Measurements from ENCODE around the gene OR4D1.

Gene OR4D1

GRCh38 chr17:58200024-58200633 lies 51.9 kb downstream of the OR4D1 start:
- peak; percentile 57 for DNase-seq (ENCODE audit: insufficient read length)
- no peak for TF ChIP-seq TAF1 (IDR thresholded peaks at IDR 0.05; ENCODE audit: borderline replicate concordance, low read depth, low read length)
- TF ChIP-seq POLR2A (IDR thresholded peaks at IDR 0.05; ENCODE audit: low read depth, low read length), result no peak
- TF ChIP-seq POLR2AphosphoS5 (IDR thresholded peaks at IDR 0.05; ENCODE audit: low read depth, low read length), result no peak
- peak; percentile 82 for FAIRE-seq

- no peak for FAIRE-seq
- no peak for DNase-seq (ENCODE audit: insufficient read length)
- TF ChIP-seq POLR2A (IDR thresholded peaks at IDR 0.05; ENCODE audit: low read depth, low read length) (no peak), TAF1 (IDR thresholded peaks at IDR 0.05; ENCODE audit: borderline replicate concordance, low read depth, low read length) (no peak), POLR2AphosphoS5 (IDR thresholded peaks at IDR 0.05; ENCODE audit: low read depth, low read length) (no peak)
Measured at GRCh38 chr17:58202859-58203258, 54.7 kb downstream of the OR4D1 start.

- FAIRE-seq (no peak), DNase-seq (ENCODE audit: insufficient read length) (no peak)
- TF ChIP-seq POLR2A (IDR thresholded peaks at IDR 0.05; ENCODE audit: low read depth, low read length) (no peak), POLR2AphosphoS5 (IDR thresholded peaks at IDR 0.05; ENCODE audit: low read depth, low read length) (no peak), TAF1 (IDR thresholded peaks at IDR 0.05; ENCODE audit: borderline replicate concordance, low read depth, low read length) (no peak)
Measured at GRCh38 chr17:58204796-58205195, 56.6 kb downstream of the OR4D1 start.

GRCh38 chr17:58205936-58206335 lies 57.8 kb downstream of the OR4D1 start:
- DNase-seq (ENCODE audit: insufficient read length) (no peak), FAIRE-seq (no peak)
- TF ChIP-seq TAF1 (IDR thresholded peaks at IDR 0.05; ENCODE audit: borderline replicate concordance, low read depth, low read length), result no peak
- TF ChIP-seq POLR2AphosphoS5 (IDR thresholded peaks at IDR 0.05; ENCODE audit: low read depth, low read length), result no peak
- TF ChIP-seq POLR2A (IDR thresholded peaks at IDR 0.05; ENCODE audit: low read depth, low read length), result no peak

- DNase-seq (ENCODE audit: insufficient read length), result no peak
- TF ChIP-seq TAF1 (IDR thresholded peaks at IDR 0.05; ENCODE audit: borderline replicate concordance, low read depth, low read length), result no peak
- no peak for FAIRE-seq
Measured at GRCh38 chr17:58207451-58207850, 59.3 kb downstream of the OR4D1 start.

GRCh38 chr17:58208344-58208743 lies 60.2 kb downstream of the OR4D1 start:
- TF ChIP-seq TAF1 (IDR thresholded peaks at IDR 0.05; ENCODE audit: borderline replicate concordance, low read depth, low read length), result no peak
- no peak for TF ChIP-seq POLR2A (IDR thresholded peaks at IDR 0.05; ENCODE audit: low read depth, low read length)
- no peak for TF ChIP-seq POLR2AphosphoS5 (IDR thresholded peaks at IDR 0.05; ENCODE audit: low read depth, low read length)
- FAIRE-seq (no peak), DNase-seq (ENCODE audit: insufficient read length) (no peak)
